ENCODE measurements around the gene PBRM1. TPM values are rescaled to one million over a fixed set of nuclear protein-coding genes. Genes with fewer than 3 reads are reported as not detected.

The PBRM1 gene
- polyA plus RNA-seq, 1 donor from 2014 or later: 81.1 TPM

DNA sequence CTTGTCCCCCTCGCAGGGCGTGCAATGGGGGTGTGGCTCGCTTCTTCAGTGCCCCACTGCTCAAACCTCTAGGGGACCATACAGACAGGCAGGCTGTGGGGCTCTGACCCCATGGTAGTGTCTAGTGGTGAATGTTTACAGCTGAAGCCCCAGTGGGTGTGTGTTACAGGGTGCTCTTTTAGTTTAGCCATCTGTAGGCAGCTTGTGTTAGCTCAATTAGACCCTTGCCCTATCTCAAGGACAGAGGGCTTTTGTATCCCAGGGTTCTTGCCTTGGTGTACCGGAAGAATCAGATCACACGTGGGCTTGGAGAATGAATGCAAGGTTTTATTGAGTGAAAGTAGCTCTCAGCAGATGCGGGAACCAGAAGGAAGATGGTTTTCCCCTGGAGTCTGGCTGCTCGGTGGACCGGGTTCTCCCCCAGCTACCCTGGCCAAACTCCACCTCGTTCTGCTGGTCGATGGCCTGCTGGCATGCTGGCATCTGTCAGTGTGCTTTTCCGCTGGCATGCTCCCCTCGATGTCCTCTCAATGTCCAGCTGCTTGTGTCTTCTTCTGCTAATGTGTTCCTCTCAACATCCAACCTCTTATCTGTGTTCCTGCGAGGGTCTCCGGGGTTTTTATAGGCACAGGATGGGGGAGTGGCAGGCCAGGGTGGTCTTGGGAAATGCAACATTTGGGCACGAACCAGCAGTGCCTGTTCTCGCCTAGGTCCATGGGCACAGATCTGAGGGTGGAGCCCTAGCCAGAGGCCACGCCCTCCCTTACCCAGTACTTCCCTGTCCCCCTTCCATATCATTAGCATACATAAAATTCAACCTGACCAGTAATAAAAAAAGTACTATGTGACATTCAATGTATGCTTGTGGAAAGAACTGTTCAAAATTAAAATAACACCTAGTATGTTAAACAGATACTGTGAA is 26.8 kb upstream of the PBRM1 start:
- Mint-ChIP-seq H3K4me1 (peaks cover 16 to 24% (median 18%) of the 10 kb centered on the region in 3 donors), H3K9me3 (no peaks in the 10 kb centered on the region), H3K27me3 (no peaks in the 10 kb centered on the region), H3K4me3 (peak overlapping the region in 3 of 4 donors; percentile 17 to 39 (median 38)), H3K36me3 (peaks cover 2% of the 10 kb centered on the region), H3K27ac (peak overlapping the region in 2 of 3 donors; percentile 16 to 50)

DNA sequence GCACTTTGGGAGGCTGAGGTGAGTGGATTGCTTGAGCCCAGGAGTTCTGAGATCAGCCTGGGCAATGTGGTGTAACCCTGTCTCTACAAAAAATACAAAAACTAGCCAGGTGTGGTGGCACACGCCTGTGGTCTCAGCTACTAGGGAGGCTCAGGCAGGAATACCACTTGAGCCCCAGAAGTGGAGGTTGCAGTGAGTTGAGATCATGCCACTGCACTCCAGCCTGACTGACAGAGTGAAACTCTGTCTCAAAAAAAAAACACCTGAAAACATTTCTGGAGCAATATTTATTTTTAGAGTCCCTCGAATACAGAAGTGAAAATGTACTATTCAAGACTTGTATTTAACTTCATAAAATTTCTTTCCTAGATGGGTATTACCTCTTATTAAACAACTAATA is 24.8 kb upstream of the PBRM1 start:
- H3K4me3 Mint-ChIP-seq: peak overlapping the region in 2 of 4 donors; percentile 69 to 79
- no peaks in the 10 kb centered on the region for H3K9me3 Mint-ChIP-seq
- H3K4me1 Mint-ChIP-seq: peaks cover 24 to 29% (median 25%) of the 10 kb centered on the region in 3 donors
- H3K27ac Mint-ChIP-seq: peak overlapping the region in 2 of 3 donors; percentile 84 to 86
- no peaks in the 10 kb centered on the region for H3K36me3 Mint-ChIP-seq
- no peaks in the 10 kb centered on the region for H3K27me3 Mint-ChIP-seq

- Mint-ChIP-seq H3K9me3 (no peaks in the 10 kb centered on the region), H3K36me3 (no peaks in the 10 kb centered on the region), H3K27ac (peak overlapping the region; percentile 67 to 99 (median 90)), H3K4me3 (peak overlapping the region; percentile 76 to 99 (median 88)), H3K4me1 (peaks cover 32 to 38% (median 33%) of the 10 kb centered on the region in 3 donors), H3K27me3 (no peaks in the 10 kb centered on the region)
Observed at GRCh38 chr3:52707585-52707984, 21.9 kb upstream of the PBRM1 start.

- peaks cover 34 to 38% (median 34%) of the 10 kb centered on the region in 3 donors for H3K4me1 Mint-ChIP-seq
Observed at GRCh38 chr3:52705688-52706686, 20.3 kb upstream of the PBRM1 start, which contains the start of the genes GLT8D1 and SPCS1. GLT8D1 (minus strand) TSS chr3:52705791; CDS start chr3:52700460, 5,331 bp downstream. SPCS1 (plus strand) TSS chr3:52706106; CDS start chr3:52706247, 141 bp downstream.

GRCh38 chr3:52705438-52705687 is 19.6 kb upstream of the PBRM1 start:
- peaks cover 29 to 33% (median 29%) of the 10 kb centered on the region in 3 donors for H3K4me1 Mint-ChIP-seq
- peak overlapping the region; percentile 93 to 99 (median 96) for H3K27ac Mint-ChIP-seq
- peak overlapping the region; percentile 96 to 99 (median 98) for H3K4me3 Mint-ChIP-seq
- H3K9me3 Mint-ChIP-seq: no peaks in the 10 kb centered on the region
- no peaks in the 10 kb centered on the region for H3K36me3 Mint-ChIP-seq
- H3K27me3 Mint-ChIP-seq: no peaks in the 10 kb centered on the region

More at GRCh38 chr3:52705688-52706686, 20.3 kb upstream of the PBRM1 start, which contains the start of the genes GLT8D1 and SPCS1:
- Mint-ChIP-seq H3K9me3 (no peaks in the 10 kb centered on the region), H3K4me3 (peak within 1 kb of the TSS; percentile 96 to 99 (median 98)), H3K27me3 (no peaks in the 10 kb centered on the region), H3K36me3 (no peaks in the 10 kb centered on the region), H3K27ac (peak within 1 kb of the TSS; percentile 95 to 99 (median 96))

GRCh38 chr3:52704611-52705437 is 19.1 kb upstream of the PBRM1 start:
- Mint-ChIP-seq H3K27ac (peak overlapping the region; percentile 93 to 99 (median 96)), H3K4me3 (peak overlapping the region; percentile 96 to 99 (median 98)), H3K27me3 (no peaks in the 10 kb centered on the region), H3K36me3 (no peaks in the 10 kb centered on the region), H3K9me3 (no peaks in the 10 kb centered on the region), H3K4me1 (peaks cover 25 to 33% (median 25%) of the 10 kb centered on the region in 3 donors)

DNA sequence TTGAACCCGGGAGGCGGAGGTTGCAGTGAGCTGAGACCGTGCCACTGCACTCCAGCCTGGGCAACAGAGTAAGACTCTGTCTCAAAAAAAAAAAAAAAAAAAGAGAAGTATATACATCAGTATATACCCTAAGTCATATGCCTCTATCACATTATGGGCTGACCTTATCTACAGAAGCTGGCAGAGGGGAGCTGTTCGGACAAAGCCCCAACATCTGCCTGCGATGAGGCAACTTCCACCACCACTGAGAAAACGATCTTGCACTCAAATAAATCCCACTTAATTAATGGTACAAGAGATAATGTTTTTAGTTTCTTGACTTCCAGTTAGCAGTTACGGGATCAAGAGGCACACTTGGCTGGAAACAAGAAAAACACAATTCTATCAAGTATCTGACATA is 17.6 kb upstream of the PBRM1 start:
- Mint-ChIP-seq H3K4me3 (peak overlapping the region in 2 of 4 donors; percentile 51 to 99), H3K36me3 (no peaks in the 10 kb centered on the region), H3K9me3 (no peaks in the 10 kb centered on the region), H3K27me3 (no peaks in the 10 kb centered on the region), H3K4me1 (peaks cover 23 to 33% (median 23%) of the 10 kb centered on the region in 3 donors), H3K27ac (peak overlapping the region in 1 of 3 donors; percentile 56)

GRCh38 chr3:52697632-52697965 is 11.9 kb upstream of the PBRM1 start:
- H3K36me3 Mint-ChIP-seq: peaks cover 4% of the 10 kb centered on the region
- peak overlapping the region; percentile 2 to 80 (median 61) for H3K27ac Mint-ChIP-seq
- no peaks in the 10 kb centered on the region for H3K9me3 Mint-ChIP-seq
- peaks cover 0 to 6% (median 2%) of the 10 kb centered on the region in 3 donors for H3K4me1 Mint-ChIP-seq
- peak overlapping the region in 1 of 4 donors; percentile 16 for H3K4me3 Mint-ChIP-seq
- no peaks in the 10 kb centered on the region for H3K27me3 Mint-ChIP-seq

DNA sequence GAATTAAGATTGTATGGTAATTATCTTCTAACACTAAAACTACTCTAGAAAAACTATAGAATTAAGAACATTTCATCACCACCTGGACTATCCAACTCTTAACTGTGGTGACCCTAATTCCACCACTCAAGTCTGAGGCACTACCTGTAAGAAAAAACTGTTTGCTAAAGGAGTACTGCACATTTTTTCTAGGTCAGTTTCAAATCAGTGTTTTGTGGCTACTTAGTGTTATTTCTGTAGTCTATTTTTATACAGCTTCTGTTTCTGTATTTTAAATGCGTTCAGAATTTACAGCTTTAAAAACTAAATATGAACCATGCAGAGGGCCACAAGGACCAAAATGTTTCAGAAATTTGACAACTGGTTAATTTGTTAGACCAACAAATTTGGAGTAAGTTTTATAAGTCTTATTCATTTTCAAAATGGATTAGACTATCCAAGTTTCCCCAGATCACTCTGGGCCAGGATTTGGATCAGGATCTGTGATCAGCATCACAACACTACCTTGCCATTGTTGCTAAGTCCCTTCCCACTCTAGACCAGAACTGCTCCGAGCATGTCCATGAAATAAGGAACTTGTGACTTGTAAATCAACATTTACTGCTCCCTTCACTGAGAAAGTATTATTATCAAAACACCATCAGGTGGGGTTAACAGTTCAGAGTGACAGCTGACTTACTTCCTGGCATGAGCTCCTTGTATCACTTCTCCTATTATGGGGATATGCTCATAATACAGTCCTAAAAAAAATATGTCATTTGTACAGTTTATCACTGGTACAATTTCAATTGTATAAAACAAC is 11.3 kb upstream of the PBRM1 start:
- Mint-ChIP-seq H3K4me1 (peaks cover 0 to 6% (median 2%) of the 10 kb centered on the region in 3 donors), H3K27ac (peak overlapping the region; percentile 2 to 80 (median 61)), H3K27me3 (no peaks in the 10 kb centered on the region), H3K9me3 (no peaks in the 10 kb centered on the region), H3K4me3 (peak overlapping the region in 1 of 4 donors; percentile 16), H3K36me3 (peaks cover 4% of the 10 kb centered on the region)

DNA sequence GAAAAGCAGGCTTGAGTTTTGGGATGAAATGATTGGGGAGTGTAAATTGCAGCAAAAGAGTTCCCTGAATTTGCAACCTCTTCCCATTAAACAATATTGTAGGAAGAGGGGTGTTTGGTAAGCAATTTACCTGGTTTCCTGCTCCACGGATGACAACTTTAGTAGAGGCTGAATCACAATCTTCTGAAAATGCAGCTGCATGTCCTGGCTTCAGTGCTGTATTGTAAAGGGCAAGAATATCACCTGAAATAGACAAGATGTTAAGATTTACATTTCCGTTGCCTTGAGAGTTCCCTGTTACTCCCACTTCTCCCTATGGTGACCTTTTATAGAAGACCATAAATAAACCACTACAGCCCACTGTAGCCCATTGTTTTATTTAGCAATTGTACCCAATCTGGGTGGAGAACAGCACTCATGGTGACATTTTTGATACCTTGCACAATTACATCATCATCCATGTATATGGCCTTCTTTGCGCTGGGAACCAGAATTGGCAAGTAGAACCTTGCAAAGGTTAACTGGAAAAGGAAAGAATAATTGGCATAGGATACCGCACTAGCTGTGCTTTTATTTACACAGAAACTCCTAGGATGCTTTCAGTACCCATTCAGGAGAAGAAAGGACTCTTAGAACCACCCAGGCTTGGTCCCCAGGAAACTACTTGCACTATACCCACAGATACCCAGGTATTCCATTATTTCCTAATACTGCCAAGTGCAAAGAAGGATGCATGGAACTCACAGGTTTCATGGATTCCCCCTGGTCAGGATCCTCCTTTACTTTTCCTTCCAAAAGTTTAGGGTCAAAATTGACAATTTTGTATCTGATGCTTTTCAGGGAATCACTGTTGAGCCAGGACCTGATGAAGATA is 10.3 kb upstream of the PBRM1 start:
- no peaks in the 10 kb centered on the region for H3K9me3 Mint-ChIP-seq
- no peaks in the 10 kb centered on the region for H3K27me3 Mint-ChIP-seq
- H3K36me3 Mint-ChIP-seq: peaks cover 4% of the 10 kb centered on the region
- H3K4me3 Mint-ChIP-seq: no peak overlapping the region
- peak overlapping the region in 2 of 3 donors; percentile 28 to 41 for H3K27ac Mint-ChIP-seq
- peaks cover 0 to 3% (median under 1%) of the 10 kb centered on the region in 3 donors for H3K4me1 Mint-ChIP-seq

DNA sequence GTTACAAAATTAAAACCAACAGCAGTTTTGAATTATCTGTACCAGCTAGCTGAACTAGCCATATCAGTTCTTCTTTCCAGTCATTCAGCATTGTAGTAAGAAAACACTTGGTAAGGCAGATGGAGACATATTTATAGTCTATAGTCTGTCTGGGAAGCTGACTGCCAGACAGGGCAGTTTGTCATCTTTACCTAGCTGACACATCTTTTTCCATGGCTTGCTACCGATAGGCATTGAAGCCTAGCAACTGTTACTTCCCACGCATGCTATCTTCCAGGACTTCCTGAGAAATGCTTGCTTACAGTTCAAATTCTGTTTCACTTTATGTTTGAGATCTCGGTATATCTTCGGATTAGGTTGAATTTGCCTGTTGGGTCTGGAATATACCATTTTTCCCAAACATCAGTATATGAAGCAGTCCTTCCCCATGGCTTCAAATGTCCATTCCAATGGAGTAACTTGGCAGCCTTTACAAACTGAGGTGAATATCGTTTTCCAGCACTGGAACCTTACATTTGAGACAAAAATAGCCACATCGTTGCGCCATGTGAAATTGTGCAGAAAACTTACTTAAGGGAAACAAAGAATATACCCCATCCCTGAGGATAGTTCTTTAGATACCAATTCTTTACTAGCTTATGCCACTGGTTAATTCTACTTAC is 8.9 kb upstream of the PBRM1 start:
- peaks cover 0 to 3% (median 2%) of the 10 kb centered on the region in 3 donors for H3K4me1 Mint-ChIP-seq
- H3K9me3 Mint-ChIP-seq: no peaks in the 10 kb centered on the region
- no peak overlapping the region for H3K4me3 Mint-ChIP-seq
- H3K27me3 Mint-ChIP-seq: no peaks in the 10 kb centered on the region
- H3K27ac Mint-ChIP-seq: no peak overlapping the region
- H3K36me3 Mint-ChIP-seq: peaks cover 4% of the 10 kb centered on the region

GRCh38 chr3:52693071-52693470 is 7.4 kb upstream of the PBRM1 start:
- H3K4me3 Mint-ChIP-seq: no peak overlapping the region
- H3K9me3 Mint-ChIP-seq: no peaks in the 10 kb centered on the region
- H3K27ac Mint-ChIP-seq: peak overlapping the region in 2 of 3 donors; percentile 46 to 59
- peaks cover 1 to 3% (median 2%) of the 10 kb centered on the region in 3 donors for H3K4me1 Mint-ChIP-seq
- H3K36me3 Mint-ChIP-seq: peaks cover 4% of the 10 kb centered on the region
- no peaks in the 10 kb centered on the region for H3K27me3 Mint-ChIP-seq

All from IgD-negative memory B cell (primary cell).